WTC11 (cell line): Measurements from ENCODE around the gene C2CD5.

Experiments
- CTCF ChIP-seq: fragments of 200-600 bp; IDR thresholded peaks from 2 replicates; pipeline ENCODE4 v1.8.0; 2022; ENCODE audit warnings: antibody characterized with exemption
- ESRRA ChIP-seq: sonication (generic); formaldehyde crosslinking; IDR thresholded peaks from 2 replicates; pipeline ENCODE4 v1.8.1; 2022; ENCODE audit warnings: mild to moderate bottlenecking, missing genetic modification reagents, borderline replicate concordance
- NR2C2 ChIP-seq: sonication (generic); formaldehyde crosslinking; IDR thresholded peaks from 2 replicates; pipeline ENCODE4 v1.8.0; 2022; ENCODE audit warnings: mild to moderate bottlenecking, missing genetic modification reagents
- ZNF317 ChIP-seq: sonication (generic); formaldehyde crosslinking; IDR thresholded peaks from 2 replicates; pipeline ENCODE4 v1.8.1; 2023; ENCODE audit warnings: low read depth, mild to moderate bottlenecking, moderate library complexity, missing genetic modification reagents, borderline replicate concordance

GRCh38 chr12:22505826-22506225 is 38.5 kb downstream of the C2CD5 start:
- TF ChIP-seq NR2C2 (no peak), CTCF (no peak), ESRRA (CRISPR knock-in tag) (no peak), ZNF317 (CRISPR knock-in tag) (no peak)
